ENCODE data around the gene THY1. TPM values are rescaled to one million over a fixed set of nuclear protein-coding genes. Genes with fewer than 3 reads are reported as not detected.
A peak's percentile ranks its signal among the peaks of the same experiment; 100 is the strongest.
"Not testable (repeated sequence)": the region's sequence is repeated elsewhere in the genome, so short reads cannot be mapped to it uniquely, and the experiment has no call there.

The THY1 gene
- total RNA-seq, 1 experiment from 2014 or later, result 1,053 TPM

DNA sequence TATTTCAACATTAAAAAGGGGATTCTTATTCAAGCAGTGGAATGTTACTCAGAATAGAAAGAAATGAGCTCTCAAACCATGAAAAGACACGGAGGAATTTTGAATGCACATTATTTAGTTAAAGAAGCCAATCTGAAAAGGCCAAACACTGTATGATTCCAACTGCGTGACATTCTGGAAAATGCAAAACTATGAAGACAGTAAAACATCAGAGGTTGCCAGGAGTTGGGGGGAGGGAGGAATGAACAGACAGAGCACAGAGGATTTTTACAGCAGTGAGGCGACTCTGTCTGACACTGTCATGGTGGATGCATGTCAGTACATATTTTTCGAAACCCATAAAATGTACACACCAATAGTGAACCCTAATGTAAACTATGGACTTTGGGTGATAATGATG is 22.9 kb upstream of the THY1 start:
- no peak for DNase-seq (ENCODE audit: low read depth)

DNA sequence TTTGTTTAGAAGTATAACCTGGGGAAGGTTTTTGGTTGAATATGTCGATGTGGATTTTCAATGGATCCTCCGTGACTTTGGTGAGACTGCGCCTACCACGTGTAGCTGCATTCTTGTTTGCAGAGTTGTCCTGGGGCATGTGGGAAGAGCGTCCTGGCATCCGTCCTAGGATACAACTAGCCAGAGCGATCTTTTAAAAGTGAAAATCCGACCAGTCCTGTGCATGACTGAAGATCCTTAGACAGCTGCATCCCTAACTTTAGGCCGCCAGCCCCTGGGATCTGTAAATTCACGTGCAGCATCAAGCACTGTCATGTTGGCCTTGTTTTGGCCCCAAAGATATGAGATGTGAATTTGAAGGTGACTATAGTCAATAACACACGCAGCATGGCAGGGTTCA is 22.4 kb upstream of the THY1 start:
- DNase-seq (ENCODE audit: low read depth), result no peak

DNA sequence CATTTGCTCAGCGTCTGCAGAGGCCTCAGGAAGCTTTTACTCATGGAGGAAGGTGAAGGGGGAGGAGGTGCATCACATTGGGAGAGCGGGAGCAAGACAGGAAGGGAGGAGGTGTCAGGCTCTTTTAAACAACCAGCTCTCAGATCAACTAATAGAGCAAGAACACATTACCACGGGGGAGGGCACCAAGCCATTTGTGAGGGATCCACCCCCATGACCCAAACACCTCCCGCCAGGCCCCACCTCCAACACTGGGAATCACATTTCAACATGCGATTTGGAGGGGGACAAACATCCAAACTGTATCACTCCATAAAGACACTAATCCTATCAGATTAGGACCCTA is 18.9 kb upstream of the THY1 start:
- DNase-seq (ENCODE audit: low read depth), result no peak

DNA sequence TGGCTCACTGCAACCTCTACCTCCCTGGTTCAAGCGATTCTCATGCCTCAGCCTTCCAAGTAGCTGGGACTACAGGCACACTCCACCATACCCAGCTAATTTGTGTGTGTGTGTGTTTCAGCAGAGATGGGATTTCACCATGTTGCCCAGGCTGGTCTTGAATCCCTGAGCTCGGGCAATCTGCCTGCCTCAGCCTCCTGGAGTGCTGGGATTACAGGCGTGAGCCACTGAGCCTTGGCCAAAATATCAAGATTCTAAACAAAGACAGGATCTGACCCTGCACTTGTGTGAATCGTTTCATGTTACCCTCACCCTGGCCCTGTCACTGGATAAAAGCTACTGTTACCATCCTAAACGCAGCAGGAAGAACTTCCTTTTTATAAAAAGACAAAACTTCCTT is 15.6 kb upstream of the THY1 start:
- DNase-seq (ENCODE audit: low read depth), result no peak

DNA sequence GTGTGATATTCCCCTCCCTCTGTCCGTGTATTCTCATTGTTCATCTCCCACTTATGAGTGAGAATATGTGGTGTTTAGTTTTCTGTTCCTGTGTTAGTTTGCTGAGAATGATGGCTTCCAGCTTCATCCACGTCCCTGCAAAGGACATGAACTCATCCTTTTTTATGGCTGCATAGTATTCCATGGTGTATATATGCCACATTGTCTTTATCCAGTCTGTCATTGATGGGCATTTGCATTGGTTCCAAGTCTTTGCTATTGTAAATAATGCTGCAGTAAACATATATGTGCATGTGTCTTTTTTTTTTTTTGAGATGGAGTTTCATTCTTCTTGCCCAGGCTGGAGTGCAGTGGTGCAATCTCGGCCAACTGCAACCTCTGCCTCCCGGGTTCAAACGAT is 14.5 kb upstream of the THY1 start:
- DNase-seq (ENCODE audit: low read depth), result not testable (repeated sequence)

DNA sequence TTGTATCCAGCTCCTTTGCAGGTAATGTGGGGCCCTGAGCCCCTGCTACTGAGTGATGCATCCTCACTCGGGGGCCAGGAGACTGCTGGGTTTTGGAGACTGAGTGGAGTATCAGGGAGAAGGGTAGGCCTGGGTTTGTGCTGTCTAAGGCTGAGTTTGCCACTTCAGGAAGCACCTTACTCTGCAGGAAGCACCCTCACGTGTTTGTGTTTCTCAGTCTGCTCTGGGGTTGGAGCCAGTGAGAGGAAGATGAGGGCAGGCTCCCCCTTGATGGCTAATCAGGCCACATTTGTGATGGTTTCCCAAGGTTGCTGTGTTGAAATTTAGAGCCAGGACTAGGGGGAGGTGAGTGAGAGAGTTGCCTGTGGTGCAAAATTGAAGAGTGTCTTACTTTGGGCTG is 13.7 kb upstream of the THY1 start:
- no peak for DNase-seq (ENCODE audit: low read depth)

DNA sequence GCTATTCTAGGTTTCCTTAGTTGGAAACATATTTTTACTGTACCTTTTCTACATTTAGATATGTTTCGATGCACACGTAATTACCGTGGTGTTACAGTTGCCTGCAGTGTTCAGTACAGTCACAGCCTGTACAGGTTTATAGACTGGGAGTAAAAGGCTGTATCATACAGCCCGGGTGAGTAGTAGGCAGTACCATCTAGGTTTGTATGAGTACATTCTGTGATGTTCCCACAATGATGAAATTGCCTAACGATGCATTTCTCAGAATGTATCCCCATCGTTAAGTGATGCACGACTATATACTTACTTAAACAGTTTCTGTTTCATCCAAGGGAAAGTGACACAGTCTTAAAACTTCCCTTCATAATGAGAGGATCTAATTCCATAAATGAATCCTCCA is 13.1 kb upstream of the THY1 start:
- DNase-seq (ENCODE audit: low read depth), result no peak

DNA sequence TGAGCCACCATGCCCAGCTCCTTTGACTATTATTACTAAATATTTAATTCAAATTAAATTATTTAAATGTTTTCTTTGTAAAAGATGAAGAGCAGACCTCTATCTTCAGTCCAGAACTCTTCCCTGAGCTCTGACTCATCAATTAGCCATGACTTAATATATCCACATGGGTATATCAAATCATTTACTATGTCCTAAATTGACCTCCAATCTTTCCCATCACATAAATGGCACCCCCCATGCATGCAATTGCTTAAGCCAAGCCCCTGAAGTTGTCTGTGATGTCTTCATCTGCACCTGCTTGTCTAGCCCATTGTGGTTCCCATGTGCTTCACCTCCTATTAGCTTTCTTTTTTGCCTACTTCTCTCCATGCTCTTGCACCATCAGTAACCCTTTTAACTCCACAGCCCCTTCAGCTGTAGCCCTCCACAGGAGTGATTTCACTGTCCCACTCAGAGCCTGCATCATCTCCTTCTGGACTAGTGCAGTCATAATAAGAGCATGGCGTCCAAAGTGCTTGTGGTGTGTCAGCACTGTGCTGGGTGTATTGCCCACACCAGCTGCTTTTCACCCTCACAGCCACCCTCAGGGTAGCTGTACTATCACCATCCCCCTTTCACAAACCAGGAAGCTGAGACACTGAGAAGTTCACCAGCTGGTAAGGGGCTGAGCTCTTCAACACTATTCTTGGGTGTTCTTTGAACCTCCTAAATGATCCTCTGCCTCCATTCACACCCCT is 11.8 kb upstream of the THY1 start:
- peak; percentile 24 for DNase-seq (ENCODE audit: low read depth)

DNA sequence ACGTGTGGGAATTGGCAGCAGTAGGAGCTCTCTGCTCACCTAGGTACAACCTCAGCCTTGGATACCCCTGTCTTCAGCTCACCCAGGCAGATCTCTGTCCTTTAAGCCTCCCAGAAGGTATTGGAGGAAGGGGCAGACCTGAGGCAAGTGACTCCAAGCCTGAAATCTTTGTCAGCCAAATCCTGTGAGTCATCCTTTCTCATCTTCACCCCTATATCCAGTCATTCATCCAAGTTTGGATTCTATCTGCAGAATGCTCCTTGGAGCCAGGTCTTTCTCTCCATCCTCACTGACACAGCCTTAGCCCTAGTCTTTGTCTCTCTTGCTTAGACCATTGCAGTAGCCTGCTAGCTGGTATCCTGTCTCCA is 10.4 kb upstream of the THY1 start:
- peak; percentile 78 for DNase-seq (ENCODE audit: low read depth)

DNA sequence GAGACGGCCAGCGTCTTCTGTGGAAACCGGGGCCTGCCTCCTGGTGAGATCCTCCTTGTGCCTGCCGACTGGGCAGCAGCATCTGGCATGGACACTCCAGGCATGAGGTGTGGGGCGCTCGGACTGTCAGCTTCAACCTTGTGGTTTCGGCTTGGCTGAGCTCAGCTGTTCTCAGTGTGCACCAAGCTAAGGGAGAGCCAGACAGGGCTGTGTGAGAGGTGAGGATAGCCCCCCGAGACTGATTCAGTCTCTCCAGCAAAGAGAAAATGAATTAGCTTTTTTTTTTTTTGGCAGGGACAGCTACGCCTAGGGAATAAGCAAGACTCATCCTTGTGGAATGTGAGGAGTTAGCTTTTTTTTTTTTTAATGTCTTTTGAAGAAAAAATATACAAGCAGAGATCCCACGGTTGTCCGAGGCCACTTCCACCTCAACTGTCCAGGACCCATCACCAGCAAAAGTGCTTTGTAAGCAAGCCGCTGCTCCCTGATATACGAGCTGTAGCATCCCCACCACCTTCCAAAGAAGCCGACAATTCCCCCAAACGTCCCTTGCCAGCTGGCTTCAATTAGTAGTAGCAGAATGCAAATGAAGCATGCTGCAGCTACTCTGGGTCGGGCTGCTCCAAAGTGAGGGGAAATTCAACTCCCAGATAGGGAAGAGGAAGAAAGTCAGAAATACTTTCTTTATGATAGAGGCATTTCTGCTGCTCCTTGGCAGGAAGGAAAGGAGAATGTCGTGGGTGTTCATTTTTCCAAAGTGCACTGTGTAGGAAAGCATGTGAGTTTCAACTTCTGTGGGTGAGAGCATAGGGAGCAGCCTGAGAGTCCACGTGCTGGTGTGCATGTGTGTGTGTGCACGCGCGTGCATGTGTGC is 9.7 kb upstream of the THY1 start:
- DNase-seq (ENCODE audit: low read depth), result peak; percentile 95

DNA sequence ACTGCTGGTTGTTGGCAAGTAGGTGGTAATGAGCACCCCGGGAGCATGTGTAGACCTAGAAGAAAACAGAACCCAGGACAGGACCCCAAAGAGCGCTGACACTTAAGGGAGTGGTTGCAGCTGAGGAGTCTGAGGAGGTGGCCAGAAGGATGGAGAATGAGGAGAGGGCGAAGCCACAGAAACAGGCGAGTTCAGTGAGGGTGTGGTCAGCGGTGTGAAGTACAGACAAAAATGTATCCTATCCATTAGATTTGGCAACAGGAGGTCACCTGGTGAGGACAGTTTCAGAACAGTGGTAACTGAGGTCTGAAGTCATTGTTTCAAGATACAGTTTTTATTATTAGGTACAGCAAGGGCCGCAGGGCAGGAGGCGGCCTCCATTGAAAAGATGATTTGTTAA is 8.6 kb upstream of the THY1 start:
- no peak for DNase-seq (ENCODE audit: low read depth)

DNA sequence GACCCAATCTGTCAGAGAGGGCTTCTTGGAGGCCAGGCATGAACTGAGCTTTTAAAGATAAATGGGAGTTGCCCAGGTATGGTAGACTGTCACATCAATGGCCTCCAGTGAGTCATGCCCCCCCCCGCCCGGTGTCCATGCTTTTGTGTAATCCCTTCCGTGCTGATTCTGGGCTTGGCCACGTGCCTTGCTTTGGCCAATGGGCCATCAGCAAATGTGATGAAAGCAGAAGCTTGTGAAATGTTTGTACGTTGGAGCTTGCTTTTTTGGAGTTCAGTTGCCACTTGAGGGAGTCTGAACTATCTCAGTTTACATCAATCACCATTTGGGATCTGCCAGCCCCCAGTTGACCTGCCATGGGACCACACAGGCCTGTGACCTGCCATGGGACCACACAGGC is 4.3 kb upstream of the THY1 start:
- DNase-seq (ENCODE audit: low read depth), result peak; percentile 61

DNA sequence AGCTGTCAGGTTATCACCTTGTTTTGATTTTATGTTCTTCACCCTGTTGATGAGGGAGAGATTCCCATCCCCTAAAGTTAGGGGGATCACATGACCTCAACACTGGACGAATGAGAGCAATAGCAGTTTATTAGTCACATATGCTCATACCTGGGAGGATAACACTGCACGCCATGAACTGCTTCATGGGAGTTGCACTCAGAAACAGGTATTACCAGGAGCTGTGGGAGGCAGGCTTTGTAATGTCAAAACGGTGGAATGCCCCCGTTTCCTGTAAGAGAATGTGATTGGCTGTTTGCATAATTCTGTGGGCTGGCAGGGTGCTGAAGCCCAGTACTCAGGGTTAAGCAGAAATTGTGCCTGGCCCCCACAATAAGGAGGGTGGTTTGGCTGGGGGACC is 3.2 kb upstream of the THY1 start:
- no peak for DNase-seq (ENCODE audit: low read depth)

DNA sequence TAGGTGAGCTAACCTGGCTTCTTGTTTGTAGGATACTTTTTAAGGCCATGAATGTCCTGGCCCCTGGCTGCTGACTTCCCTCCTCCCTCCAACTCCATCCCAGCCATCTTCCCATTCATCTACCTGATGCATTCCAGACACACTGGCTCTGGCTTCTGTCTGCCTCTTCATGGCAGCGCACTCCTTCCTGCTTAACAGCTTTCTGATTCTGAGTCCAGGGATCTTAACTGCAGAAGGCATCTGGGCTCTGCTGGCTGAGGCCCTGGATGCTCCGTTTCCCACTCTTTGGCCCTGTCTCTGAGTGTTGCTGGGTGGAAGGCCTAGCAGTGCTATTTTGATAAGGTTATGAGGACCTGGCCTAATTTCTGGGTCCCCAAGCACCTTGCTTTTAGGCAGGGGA is 1.8 kb upstream of the THY1 start:
- no peak for DNase-seq (ENCODE audit: low read depth)

DNA sequence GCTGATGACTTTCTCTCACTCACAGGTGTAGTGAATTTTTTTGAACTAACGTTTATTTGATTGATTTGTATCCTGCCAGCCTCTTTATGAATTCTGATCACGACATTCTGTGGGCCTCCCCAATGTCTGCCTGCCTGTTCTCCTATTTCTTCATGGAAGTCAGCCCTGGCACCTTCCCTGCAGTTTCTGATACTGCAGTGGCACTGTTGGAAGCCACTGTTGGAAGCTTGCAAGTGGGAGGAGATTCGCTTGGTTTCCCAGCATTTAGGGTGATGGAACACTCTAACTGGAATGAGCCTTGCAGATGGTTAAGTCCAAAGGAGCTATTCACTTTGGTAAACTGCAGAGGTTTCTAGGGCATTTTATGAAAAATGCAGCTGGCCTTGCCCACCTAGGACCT is 1.3 kb upstream of the THY1 start:
- no peak for DNase-seq (ENCODE audit: low read depth)

DNA sequence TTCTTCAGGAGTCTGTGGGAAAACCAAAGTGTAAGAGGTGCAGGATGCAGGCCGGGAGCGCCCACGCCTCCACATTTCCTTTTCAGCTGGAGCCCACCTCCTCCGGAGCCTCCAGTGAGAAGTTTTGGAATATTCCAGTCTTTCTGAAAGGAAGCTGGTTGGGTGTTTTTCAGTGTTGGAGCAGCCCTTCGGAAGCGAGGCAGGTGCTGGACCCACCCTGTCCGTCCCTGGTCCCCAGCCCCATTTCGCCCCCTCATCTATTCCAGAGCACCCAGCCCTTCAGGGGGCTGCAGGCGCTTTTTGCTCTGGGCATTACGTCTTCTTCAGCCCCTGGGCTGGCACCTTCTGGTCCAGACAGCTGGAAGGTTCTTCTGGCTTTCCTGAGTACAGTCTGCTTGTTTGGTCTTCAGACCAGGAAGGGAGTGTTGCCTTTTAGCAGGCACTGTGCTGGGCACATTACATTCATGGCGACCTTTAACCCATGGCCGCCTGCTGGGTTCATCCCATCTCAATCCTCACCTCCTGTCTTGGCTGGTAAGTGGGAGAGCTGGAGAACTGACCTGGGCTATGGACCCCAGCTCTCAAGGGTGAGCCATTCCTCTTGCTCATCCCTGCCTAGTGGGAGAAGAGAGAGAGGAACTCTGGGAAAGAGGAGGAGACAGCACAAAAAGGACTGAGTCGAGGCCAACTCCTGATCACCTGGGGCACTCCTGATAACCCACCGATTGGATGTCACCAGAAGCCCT is 710 bp upstream of the THY1 start:
- DNase-seq (ENCODE audit: low read depth), result no peak

DNA sequence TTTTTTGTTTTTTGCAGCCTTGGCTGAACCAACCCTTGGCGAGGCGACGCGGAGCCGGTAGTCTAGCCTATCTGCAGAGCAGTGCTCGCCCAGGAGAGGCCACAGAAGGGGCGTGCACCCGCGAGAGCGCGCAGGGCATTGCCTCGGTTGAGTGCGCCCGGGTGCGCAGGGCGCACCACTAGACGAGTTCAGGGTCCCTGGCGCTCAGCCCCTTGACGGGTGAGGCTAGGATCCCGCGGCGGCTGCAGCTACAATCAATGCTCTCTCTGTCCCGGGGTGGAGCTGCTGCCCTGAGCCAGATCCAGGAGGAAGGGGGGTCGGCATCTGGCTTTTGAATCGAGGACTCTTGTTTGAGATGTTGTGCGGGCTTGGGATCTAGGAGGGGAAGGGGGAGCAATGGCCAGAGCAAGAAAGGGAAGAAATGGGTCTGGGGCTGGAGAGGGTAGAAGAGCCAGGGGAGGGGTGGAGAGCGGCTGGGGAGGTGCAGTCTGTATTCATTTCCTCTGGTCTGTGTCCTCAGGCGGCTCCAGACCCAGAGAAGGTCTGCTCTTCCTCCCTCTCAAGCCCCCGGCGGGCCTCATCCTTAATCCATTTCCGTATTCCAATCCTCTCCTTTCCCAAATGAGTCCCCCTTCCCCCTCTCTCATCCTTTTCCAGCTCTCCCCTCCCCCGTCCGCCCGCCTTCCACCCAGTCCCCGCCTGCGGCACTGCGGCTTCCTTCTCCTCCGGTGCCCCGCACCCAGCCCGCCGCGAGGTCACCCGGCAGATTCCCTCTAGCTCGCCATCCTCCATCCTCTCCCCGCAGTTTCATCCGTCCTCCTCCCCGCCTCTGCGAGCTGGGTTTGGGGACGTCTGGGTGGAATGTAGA is 797 bp downstream of the THY1 start:
- peak; percentile 51 for DNase-seq (ENCODE audit: low read depth)

DNA sequence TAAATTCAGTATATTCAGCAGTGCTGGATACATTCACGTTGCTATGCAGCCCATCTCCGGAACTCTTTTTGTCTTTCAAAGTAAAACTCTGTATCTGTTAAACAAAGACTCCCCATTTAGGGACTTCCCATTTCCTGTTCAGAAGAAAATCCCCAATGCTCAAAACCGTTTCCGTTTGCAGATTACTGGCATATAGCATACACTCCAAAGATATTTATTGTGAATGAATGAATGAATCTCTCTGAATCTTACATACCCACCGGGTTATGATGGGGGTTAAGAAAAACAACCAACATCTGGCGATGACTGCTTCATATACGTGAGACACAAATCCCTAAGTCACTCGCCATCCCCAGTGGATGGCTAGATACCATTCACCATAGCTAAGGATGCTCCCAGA is 1.6 kb downstream of the THY1 start:
- peak; percentile 19 for DNase-seq (ENCODE audit: low read depth)

DNA sequence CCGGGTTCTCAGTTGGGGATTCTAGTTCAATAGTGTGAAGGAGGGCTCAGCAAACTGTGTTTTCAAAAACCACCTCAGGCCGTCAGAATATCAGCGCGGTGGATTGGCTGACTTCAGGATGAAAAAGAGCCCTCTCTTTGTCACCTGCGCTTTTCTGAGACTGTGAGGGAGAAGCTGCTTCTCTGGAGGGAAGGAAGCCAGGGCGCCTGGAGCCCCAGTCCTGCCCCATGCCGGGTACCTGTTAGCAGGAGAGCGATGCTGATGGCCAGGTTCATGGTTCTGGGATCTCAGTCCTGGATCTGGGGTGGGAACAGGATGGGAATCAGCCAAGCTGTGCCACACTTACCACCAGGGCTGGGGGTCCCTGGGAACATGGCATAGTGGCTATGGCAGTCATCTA is 2.3 kb downstream of the THY1 start:
- DNase-seq (ENCODE audit: low read depth), result no peak

DNA sequence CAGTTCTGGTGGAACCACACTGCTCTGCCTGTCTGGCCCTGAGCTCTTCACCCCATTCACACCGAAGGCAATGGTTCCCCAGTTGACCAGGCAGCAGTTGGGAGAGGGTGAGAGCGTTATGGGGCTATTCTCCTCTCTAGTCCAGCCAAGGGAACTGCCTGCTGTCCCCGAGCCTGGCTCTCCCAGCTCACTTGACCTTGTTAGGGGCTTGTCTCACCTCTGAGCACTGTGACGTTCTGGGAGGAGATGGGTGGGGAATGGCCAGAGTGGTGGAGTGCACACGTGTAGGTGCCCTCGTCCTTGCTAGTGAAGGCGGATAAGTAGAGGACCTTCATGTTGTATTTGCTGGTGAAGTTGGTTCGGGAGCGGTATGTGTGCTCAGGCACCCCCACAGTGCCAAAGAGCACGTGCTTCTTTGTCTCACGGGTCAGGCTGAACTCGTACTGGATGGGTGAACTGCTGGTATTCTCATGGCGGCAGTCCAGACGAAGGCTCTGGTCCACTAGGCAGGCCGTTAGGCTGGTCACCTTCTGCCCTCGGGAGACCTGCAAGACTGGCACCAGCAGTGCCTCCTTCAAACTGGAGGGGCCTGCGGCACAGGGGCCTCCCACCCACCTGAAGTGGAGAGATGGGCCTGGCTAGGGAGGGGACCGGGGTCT is 3.0 kb downstream of the THY1 start:
- DNase-seq (ENCODE audit: low read depth), result no peak

DNA sequence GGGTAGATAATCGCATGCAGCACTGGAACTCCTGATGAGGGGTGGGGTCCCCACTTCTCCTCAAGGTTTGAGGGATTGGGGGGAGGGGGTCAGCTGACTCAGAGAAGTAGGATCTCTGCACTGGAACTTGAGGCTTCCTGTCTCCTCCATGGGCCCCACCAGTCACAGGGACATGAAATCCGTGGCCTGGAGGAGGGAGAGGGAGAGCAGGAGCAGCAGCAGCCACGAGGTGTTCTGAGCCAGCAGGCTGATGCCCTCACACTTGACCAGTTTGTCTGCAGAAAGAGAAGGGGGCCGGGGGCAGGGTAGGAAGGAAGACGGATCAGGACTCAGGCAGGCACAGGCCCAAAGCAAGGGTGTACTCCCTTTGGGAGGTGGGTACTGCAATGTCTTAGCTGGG is 3.7 kb downstream of the THY1 start:
- DNase-seq (ENCODE audit: low read depth), result no peak

Data from RPMI7951 (cell line).